HepG2 (cell line): ENCODE results near the gene EPHA2. TPM values are rescaled to one million over a fixed set of nuclear protein-coding genes. Genes with fewer than 3 reads are reported as not detected.

Experiments
- ATM ChIP-seq: fragments of 450-650 bp; IDR thresholded peaks from 2 replicates; pipeline ENCODE4 v1.7.1; 2017; ENCODE audit warnings: mild to moderate bottlenecking, borderline replicate concordance
- CREB3 ChIP-seq: sonication (generic); formaldehyde crosslinking; IDR thresholded peaks from 2 replicates; pipeline ENCODE4 v1.5.0; 2020; ENCODE audit warnings: missing genetic modification reagents
- ELF3 ChIP-seq: IDR thresholded peaks from 2 replicates; pipeline ENCODE4 v1.6.1; 2016; ENCODE audit warnings: missing genetic modification reagents, missing compliant biosample characterization
- ELK4 ChIP-seq: sonication (generic); formaldehyde crosslinking; IDR thresholded peaks from 2 replicates; pipeline ENCODE4 v1.9.0; 2021; ENCODE audit warnings: missing genetic modification reagents, borderline replicate concordance
- GMEB1 ChIP-seq: sonication (generic); formaldehyde crosslinking; IDR thresholded peaks from 2 replicates; pipeline ENCODE4 v1.5.1; 2020; ENCODE audit warnings: missing genetic modification reagents, mild to moderate bottlenecking, borderline replicate concordance
- KDM5A ChIP-seq: fragments of 200-600 bp; sonication (generic); IDR thresholded peaks from 2 replicates; pipeline ENCODE4 v1.7.0; 2018; ENCODE audit warnings: antibody characterized with exemption, mild to moderate bottlenecking, low read length, borderline replicate concordance
- MTA1 ChIP-seq: sonication (generic); formaldehyde crosslinking; IDR thresholded peaks from 2 replicates; pipeline ENCODE4 v1.4.0; 2020; ENCODE audit warnings: missing genetic modification reagents, mild to moderate bottlenecking, borderline replicate concordance
- MXD4 ChIP-seq: IDR thresholded peaks from 2 replicates; pipeline ENCODE4 v1.6.1; 2016; ENCODE audit warnings: mild to moderate bottlenecking, missing biosample characterization, missing genetic modification reagents
- REST ChIP-seq, 2 experiments: IDR thresholded peaks; 2 replicates each; pipeline ENCODE4 v1.6.1; 2011 to 2012; ENCODE audit warnings: low read length in 2 of 2, borderline replicate concordance in 1 of 2, low read depth in 1 of 2, mild to moderate bottlenecking in 1 of 2, moderate library complexity in 1 of 2
- SIX1 ChIP-seq: sonication (generic); formaldehyde crosslinking; IDR thresholded peaks from 2 replicates; pipeline ENCODE4 v1.4.0; 2020; ENCODE audit warnings: missing genetic modification reagents, borderline replicate concordance
- SNAPC5 ChIP-seq: sonication (generic); formaldehyde crosslinking; IDR thresholded peaks from 2 replicates; pipeline ENCODE4 v1.8.1; 2023; ENCODE audit warnings: mild to moderate bottlenecking, missing genetic modification reagents, borderline replicate concordance
- THAP7 ChIP-seq: sonication (generic); formaldehyde crosslinking; IDR thresholded peaks from 2 replicates; pipeline ENCODE4 v1.8.1; 2023; ENCODE audit warnings: mild to moderate bottlenecking, missing genetic modification reagents
- ZBTB38 ChIP-seq: sonication (generic); formaldehyde crosslinking; IDR thresholded peaks from 2 replicates; pipeline ENCODE4 v1.5.1; 2020; ENCODE audit warnings: mild to moderate bottlenecking, missing genetic modification reagents
- ZBTB42 ChIP-seq: sonication (generic); formaldehyde crosslinking; IDR thresholded peaks from 2 replicates; pipeline ENCODE4 v1.5.0; 2020; ENCODE audit warnings: mild to moderate bottlenecking, missing genetic modification reagents
- ZNF124 ChIP-seq: sonication (generic); formaldehyde crosslinking; IDR thresholded peaks from 2 replicates; pipeline ENCODE4 v1.4.0; 2020; ENCODE audit warnings: missing genetic modification reagents
- ZNF263 ChIP-seq: sonication (generic); formaldehyde crosslinking; IDR thresholded peaks from 2 replicates; pipeline ENCODE4 v1.4.0; 2020; ENCODE audit warnings: missing genetic modification reagents
- ZNF329 ChIP-seq: sonication (generic); formaldehyde crosslinking; IDR thresholded peaks from 2 replicates; pipeline ENCODE4 v1.9.0; 2021; ENCODE audit warnings: low read depth, mild to moderate bottlenecking, missing genetic modification reagents
- ZNF430 ChIP-seq: sonication (generic); formaldehyde crosslinking; IDR thresholded peaks from 2 replicates; pipeline ENCODE4 v1.9.0; 2021; ENCODE audit warnings: mild to moderate bottlenecking, missing genetic modification reagents
- ZNF691 ChIP-seq: sonication (generic); formaldehyde crosslinking; IDR thresholded peaks from 2 replicates; pipeline ENCODE4 v1.4.0; 2020; ENCODE audit warnings: missing genetic modification reagents, low read depth, mild to moderate bottlenecking, borderline replicate concordance
- polyA plus RNA-seq, 8 experiments: library from polyadenylated mRNA; depleted of rRNA in 3 of 8; stranded (reverse) in 7 of 8; unstranded in 1 of 8; fragments of >200 nt; fragmentation: Illumina TruSeq in 4 of 8; extraction: Trizol in 4 of 8; gene quantifications; 2 replicates each; pipeline versions ENCODE4 v1.2.1 to v1.2.3, GENCODE V29; 2011 to 2016; ENCODE audit warnings: low read depth in 4 of 8, missing spikeins in 1 of 8, mixed read lengths in 1 of 8; ENCODE audit not compliant: insufficient read depth in 1 of 8
- total RNA-seq, 5 experiments: library from RNA; depleted of rRNA; stranded (reverse); fragments of >200 nt; fragmentation: Illumina TruSeq; extraction: Trizol; gene quantifications; 2 replicates each; pipeline ENCODE4 v1.2.3, GENCODE V29; 2016; ENCODE audit warnings: low read depth in 1 of 5

The EPHA2 gene
- total and polyA plus RNA-seq, 2 of the 13 experiments (the other 11 are each of a cell fraction or from before 2014, with no cell fraction given) = 33.6 to 53.6 TPM

GRCh38 chr1:16146279-16147155, 9.4 kb downstream of the EPHA2 start (continued):
- no peak for TF ChIP-seq ZBTB42
- TF ChIP-seq KDM5A = no peak
- TF ChIP-seq ZNF329 (CRISPR knock-in tag) = no peak
- no peak for TF ChIP-seq CREB3 (CRISPR knock-in tag)
- TF ChIP-seq THAP7 (CRISPR knock-in tag) = no peak
- no peak for TF ChIP-seq ATM
- TF ChIP-seq ZNF263 (CRISPR knock-in tag) = no peak
- no peak for TF ChIP-seq MXD4 (CRISPR knock-in tag)
- TF ChIP-seq MTA1 (CRISPR knock-in tag) = no peak; the same call in 1 of the 2 replicates
- TF ChIP-seq REST (IDR thresholded peaks at IDR 0.05; ENCODE audit: borderline replicate concordance in 1 of 2, low read depth in 1 of 2, low read length in 2 of 2) = no peak
- no peak; the same call in 1 of the 2 replicates for TF ChIP-seq ZBTB38 (CRISPR knock-in tag)
- TF ChIP-seq ZNF691 (CRISPR knock-in tag) = no peak
- peak; percentile 65 for TF ChIP-seq ELF3 (CRISPR knock-in tag)
- TF ChIP-seq ZNF430 (CRISPR knock-in tag) = 0 out of 2 replicates have a peak, but pooled peaks have one; percentile 38
- TF ChIP-seq ELK4 (CRISPR knock-in tag) = no peak
- TF ChIP-seq SNAPC5 (CRISPR knock-in tag) = no peak
- TF ChIP-seq ZNF124 (CRISPR knock-in tag) = no peak
- no peak; the same call in 1 of the 2 replicates for TF ChIP-seq GMEB1 (CRISPR knock-in tag)
- TF ChIP-seq SIX1 (CRISPR knock-in tag) = no peak
